AG09319 (cell line): ENCODE results near the gene FAM83B.

Source experiments
- DNase-seq: peaks from one replicate; pipeline ENCODE4 v3.0.0-alpha.2; 2010; ENCODE audit warnings: low read depth; ENCODE audit errors: extremely low read depth
- CTCF ChIP-seq: IDR thresholded peaks from 2 replicates; pipeline ENCODE4 v1.5.1; 2011; ENCODE audit warnings: low read depth, mild to moderate bottlenecking, inconsistent platforms, low read length, moderate library complexity

Gene FAM83B

GRCh38 chr6:54846857-54847674 is 495 bp downstream of the FAM83B start:
- TF ChIP-seq CTCF, result no peak
- no peak for DNase-seq

GRCh38 chr6:54847799-54848597 is 1.4 kb downstream of the FAM83B start:
- DNase-seq, result no peak
- no peak for TF ChIP-seq CTCF

GRCh38 chr6:54850114-54850513 is 3.5 kb downstream of the FAM83B start:
- DNase-seq, result no peak
- no peak for TF ChIP-seq CTCF

- no peak for DNase-seq
These were observed 9.6 kb downstream of the FAM83B start for GRCh38 chr6:54856129-54856528.

GRCh38 chr6:54860132-54860531 is 13.6 kb downstream of the FAM83B start:
- no peak for DNase-seq
- TF ChIP-seq CTCF, result no peak

More at GRCh38 chr6:54856129-54856528, 9.6 kb downstream of the FAM83B start:
- TF ChIP-seq CTCF, result no peak

- DNase-seq, result no peak
- no peak for TF ChIP-seq CTCF
These were observed 14.2 kb downstream of the FAM83B start for GRCh38 chr6:54860739-54861138.
